Activated gamma-delta T cell (primary cell): ENCODE measurements around the gene RBPJL.
A peak's percentile ranks its signal among the peaks of the same experiment; 100 is the strongest.

Experiments
- DNase-seq: peaks from one replicate; lab custom pipeline; 2025; lab: John Stamatoyannopoulos, UW
- total RNA-seq, 2 donors: gene quantifications; one replicate each; lab custom pipeline; 2026; lab: John Stamatoyannopoulos, UW

The RBPJL gene
- 0 reads per million in 2 donors for total RNA-seq

GRCh38 chr20:45306431-45306982 lies at the start of gene RBPJL:
Gene RBPJL (plus strand): TSS chr20:45306840. CDS start chr20:45306923, 83 bp downstream.
- DNase-seq, result peak; percentile 29

GRCh38 chr20:45257161-45257560 lies 49.5 kb upstream of the RBPJL start:
- DNase-seq, result no peak

GRCh38 chr20:45257711-45258110 lies 48.9 kb upstream of the RBPJL start:
- no peak for DNase-seq

- DNase-seq, result no peak
Measured at GRCh38 chr20:45258259-45258658, 48.4 kb upstream of the RBPJL start.

- DNase-seq, result no peak
Measured at GRCh38 chr20:45258664-45259063, 48.0 kb upstream of the RBPJL start.

- no peak for DNase-seq
Measured at GRCh38 chr20:45263556-45264266, 42.9 kb upstream of the RBPJL start.

- DNase-seq, result no peak
Measured at GRCh38 chr20:45266977-45267376, 39.7 kb upstream of the RBPJL start.

GRCh38 chr20:45268531-45268930 lies 38.1 kb upstream of the RBPJL start:
- DNase-seq, result no peak

- DNase-seq, result no peak
Measured at GRCh38 chr20:45269056-45269455, 37.6 kb upstream of the RBPJL start.

- DNase-seq, result no peak
Measured at GRCh38 chr20:45269754-45270270, 36.8 kb upstream of the RBPJL start.

- DNase-seq, result no peak
Measured at GRCh38 chr20:45275338-45275737, 31.3 kb upstream of the RBPJL start.

GRCh38 chr20:45279992-45280391 lies 26.6 kb upstream of the RBPJL start:
- DNase-seq, result no peak

- DNase-seq, result no peak
Measured at GRCh38 chr20:45282700-45283550, 23.7 kb upstream of the RBPJL start.

- no peak for DNase-seq
Measured at GRCh38 chr20:45283551-45284057, 23.0 kb upstream of the RBPJL start.

- DNase-seq, result no peak
Measured at GRCh38 chr20:45288376-45288775, 18.3 kb upstream of the RBPJL start.

- no peak for DNase-seq
Measured at GRCh38 chr20:45288860-45289259, 17.8 kb upstream of the RBPJL start.

- no peak for DNase-seq
Measured at GRCh38 chr20:45289942-45290676, 16.5 kb upstream of the RBPJL start.

GRCh38 chr20:45290677-45291355 lies 15.8 kb upstream of the RBPJL start:
- no peak for DNase-seq

- DNase-seq, result no peak
Measured at GRCh38 chr20:45291526-45291925, 15.1 kb upstream of the RBPJL start.

GRCh38 chr20:45292343-45292742 lies 14.3 kb upstream of the RBPJL start:
- no peak for DNase-seq
